Activated naive CD4-positive, alpha-beta T cell treated with anti-CD3 and anti-CD28 coated beads for 36 hours (primary cell): ENCODE results near the gene GLO1. TPM values are rescaled to one million over a fixed set of nuclear protein-coding genes. Genes with fewer than 3 reads are reported as not detected.

Source experiments
- CTCF ChIA-PET: fragments of 350-600 bp; sonication (Branson Sonifier 250); formaldehyde crosslinking; loops from one replicate; lab custom pipeline; 2021; ENCODE audit warnings: antibody characterized with exemption; lab: Charles Lee
- DNase-seq: peaks from one replicate; pipeline ENCODE4 v3.0.0-alpha.2; 2020
- H3K27ac Mint-ChIP-seq: one replicate; pipeline ENCODE4 v1.8.0; 2021; ENCODE audit warnings: mild to moderate bottlenecking, mixed read lengths
- H3K27me3 Mint-ChIP-seq: one replicate; pipeline ENCODE4 v1.8.0; 2021; ENCODE audit warnings: low read depth, mixed read lengths
- H3K36me3 Mint-ChIP-seq: one replicate; pipeline ENCODE4 v1.8.0; 2021; ENCODE audit warnings: low read depth, mixed read lengths
- H3K4me1 Mint-ChIP-seq: one replicate; pipeline ENCODE4 v1.8.0; 2021; ENCODE audit warnings: low read depth, mixed read lengths
- H3K4me3 Mint-ChIP-seq: one replicate; pipeline ENCODE4 v1.8.0; 2021; ENCODE audit warnings: mild to moderate bottlenecking, moderate library complexity, mixed read lengths
- H3K9me3 Mint-ChIP-seq: one replicate; pipeline ENCODE4 v1.8.0; 2021; ENCODE audit warnings: mixed read lengths
- intact Hi-C: fragments of 100-400 bp; cut with micrococcal nuclease; formaldehyde crosslinking; loops from one replicate; pipeline ENCODE4 v1.15.1; 2023
- total RNA-seq, 2 experiments: library from RNA; stranded (reverse); gene quantifications; one replicate each; pipeline ENCODE4 v1.2.3, GENCODE V29; 2021

Gene GLO1
- total RNA-seq, 2 experiments from 2014 or later, result 137 to 144 TPM

DNA sequence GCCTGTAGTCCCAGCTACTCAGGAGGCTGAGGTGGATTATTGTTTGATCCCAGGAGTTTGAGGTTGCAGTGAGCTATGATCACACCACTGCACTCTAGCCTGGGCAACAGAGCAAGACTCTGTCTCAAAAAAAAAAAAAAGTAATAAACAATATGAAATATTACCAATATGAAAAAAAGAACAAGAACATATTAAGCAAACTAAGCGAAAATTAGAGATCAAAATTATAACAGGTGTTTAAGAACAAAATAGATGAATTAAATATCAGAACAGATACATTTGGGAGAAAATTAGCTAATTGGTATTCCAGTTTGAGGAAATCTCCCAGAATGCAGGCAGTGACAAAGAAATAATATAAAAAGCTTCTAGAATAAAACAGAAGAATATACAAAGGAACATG is 23.3 kb downstream of the GLO1 start:
- Mint-ChIP-seq H3K9me3 (peaks cover 5% of the 10 kb centered on the region), H3K27ac (no peak overlapping the region), H3K36me3 (peaks cover 54% of the 10 kb centered on the region), H3K4me1 (peaks cover 32% of the 10 kb centered on the region), H3K4me3 (no peak overlapping the region), H3K27me3 (no peaks in the 10 kb centered on the region)
- CTCF ChIA-PET, result interaction anchor here (0.7 kb wide), 1 partner anchor 95 kb away, joined by 4 read pairs; no protein-coding TSS in a partner anchor
- DNase-seq, result no peak
- intact Hi-C loops, result loop anchor here (10.0 kb wide), 2 partner anchors 825 to 1165 kb away; no protein-coding TSS in a partner anchor

DNA sequence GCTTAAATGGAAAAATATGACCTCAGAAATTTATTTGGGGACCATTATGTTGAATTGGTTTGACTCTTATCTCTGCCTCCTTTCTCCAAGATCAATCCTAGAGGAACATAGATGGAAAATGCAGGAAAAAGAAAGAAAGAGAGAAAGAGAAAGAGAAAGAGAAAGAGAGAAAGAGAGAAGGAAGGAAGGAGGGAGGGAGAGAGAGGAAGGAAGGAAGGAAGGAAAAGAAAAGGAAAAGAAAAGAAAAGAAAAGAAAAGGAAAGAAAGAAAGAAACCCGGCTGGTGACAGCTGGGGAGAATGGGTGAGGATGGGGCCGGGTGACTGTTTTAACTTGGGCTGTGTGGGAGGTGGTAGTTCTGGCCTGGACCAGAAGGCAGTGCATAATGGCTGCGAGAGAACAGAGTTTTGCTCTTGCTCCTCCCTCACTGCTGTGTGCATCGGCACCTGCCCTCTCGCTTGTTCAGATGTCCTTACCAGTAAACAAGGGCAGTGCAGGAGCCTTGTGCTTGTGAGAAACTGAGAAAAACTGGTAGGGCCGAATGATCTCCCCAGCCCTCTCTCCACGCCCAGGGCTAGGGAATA is 24.7 kb downstream of the GLO1 start:
- H3K36me3 Mint-ChIP-seq, result peaks cover 60% of the 10 kb centered on the region
- no peak for DNase-seq
- no peak overlapping the region for H3K27ac Mint-ChIP-seq
- intact Hi-C loops, result loop anchor here (10.0 kb wide), 2 partner anchors 823 to 1163 kb away; no protein-coding TSS in a partner anchor
- no peak overlapping the region for H3K4me3 Mint-ChIP-seq
- peaks cover 9% of the 10 kb centered on the region for H3K9me3 Mint-ChIP-seq
- no peaks in the 10 kb centered on the region for H3K27me3 Mint-ChIP-seq
- CTCF ChIA-PET, result no interaction called here
- peaks cover 46% of the 10 kb centered on the region for H3K4me1 Mint-ChIP-seq

DNA sequence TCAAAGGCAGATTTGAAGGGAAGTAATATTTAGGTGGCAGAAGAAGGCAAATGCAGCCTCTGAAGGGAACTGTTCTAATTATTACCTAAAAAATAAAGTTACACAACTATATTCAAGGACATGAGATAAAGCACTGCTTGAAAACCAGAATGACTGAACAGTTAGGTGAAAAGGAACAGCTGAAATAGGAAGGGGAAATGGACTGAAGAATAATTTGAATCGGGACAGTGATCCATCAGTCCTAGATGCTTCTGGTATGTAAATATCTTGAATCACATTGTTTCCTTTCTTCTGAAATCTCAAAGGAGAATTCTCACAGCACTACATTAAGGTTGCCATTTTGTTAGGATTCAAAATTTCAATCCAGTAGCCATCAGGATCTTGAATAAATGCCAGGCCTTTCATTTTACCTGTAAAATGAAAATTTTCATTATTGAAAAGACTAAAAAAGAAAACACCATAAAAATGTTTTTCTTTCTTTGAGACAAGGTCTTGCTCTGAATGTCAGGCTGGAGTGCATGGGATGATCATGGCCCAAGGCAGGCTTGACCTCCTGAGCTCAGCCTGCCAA is 25.9 kb downstream of the GLO1 start:
- DNase-seq, result no peak
- H3K27me3 Mint-ChIP-seq, result no peaks in the 10 kb centered on the region
- peaks cover 9% of the 10 kb centered on the region for H3K9me3 Mint-ChIP-seq
- H3K36me3 Mint-ChIP-seq, result peaks cover 55% of the 10 kb centered on the region
- intact Hi-C loops, result loop anchor here (10.0 kb wide), 2 partner anchors 822 to 1162 kb away; no protein-coding TSS in a partner anchor
- H3K27ac Mint-ChIP-seq, result peak overlapping the region; percentile 65
- no peak overlapping the region for H3K4me3 Mint-ChIP-seq
- CTCF ChIA-PET, result interaction anchor here (1.0 kb wide), 1 partner anchor 831 kb away, joined by 3 read pairs; no protein-coding TSS in a partner anchor
- H3K4me1 Mint-ChIP-seq, result peaks cover 54% of the 10 kb centered on the region

DNA sequence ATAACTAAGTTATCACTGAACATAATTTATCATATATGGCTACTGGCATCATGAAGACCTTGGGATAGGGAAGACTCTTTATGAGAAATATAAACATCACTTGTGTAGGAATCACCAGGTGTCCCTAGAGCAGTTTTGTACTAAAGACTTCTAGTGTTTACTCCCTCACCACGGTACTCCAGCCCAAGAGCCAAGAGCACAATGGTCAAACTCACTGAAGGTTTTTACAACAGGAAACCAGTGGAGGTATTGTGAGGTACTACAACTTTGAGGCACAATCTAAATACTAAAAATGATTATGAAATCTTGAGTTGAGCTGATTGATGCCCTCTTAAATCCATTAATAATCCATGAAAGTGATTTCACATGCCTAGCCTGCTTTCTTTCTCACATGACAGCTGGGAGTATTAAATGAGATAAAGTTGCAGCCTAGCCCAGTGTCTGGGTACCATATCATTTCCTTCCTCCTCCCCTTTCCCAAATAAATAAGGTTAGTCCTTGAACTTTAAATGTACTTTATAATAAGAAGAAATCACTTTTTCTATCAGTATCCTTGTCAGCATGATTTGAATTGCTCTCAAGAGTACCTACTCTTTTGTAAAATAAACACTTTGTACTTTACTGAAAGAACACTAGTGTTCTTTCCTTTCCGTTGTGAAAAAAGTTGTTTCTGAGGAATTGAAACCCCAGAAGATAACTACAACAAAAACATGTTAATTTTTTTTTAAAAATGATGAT is 26.5 kb downstream of the GLO1 start:
- intact Hi-C loops, result loop anchor here (10.0 kb wide), 2 partner anchors 822 to 1162 kb away; no protein-coding TSS in a partner anchor
- CTCF ChIA-PET, result no interaction called here

DNA sequence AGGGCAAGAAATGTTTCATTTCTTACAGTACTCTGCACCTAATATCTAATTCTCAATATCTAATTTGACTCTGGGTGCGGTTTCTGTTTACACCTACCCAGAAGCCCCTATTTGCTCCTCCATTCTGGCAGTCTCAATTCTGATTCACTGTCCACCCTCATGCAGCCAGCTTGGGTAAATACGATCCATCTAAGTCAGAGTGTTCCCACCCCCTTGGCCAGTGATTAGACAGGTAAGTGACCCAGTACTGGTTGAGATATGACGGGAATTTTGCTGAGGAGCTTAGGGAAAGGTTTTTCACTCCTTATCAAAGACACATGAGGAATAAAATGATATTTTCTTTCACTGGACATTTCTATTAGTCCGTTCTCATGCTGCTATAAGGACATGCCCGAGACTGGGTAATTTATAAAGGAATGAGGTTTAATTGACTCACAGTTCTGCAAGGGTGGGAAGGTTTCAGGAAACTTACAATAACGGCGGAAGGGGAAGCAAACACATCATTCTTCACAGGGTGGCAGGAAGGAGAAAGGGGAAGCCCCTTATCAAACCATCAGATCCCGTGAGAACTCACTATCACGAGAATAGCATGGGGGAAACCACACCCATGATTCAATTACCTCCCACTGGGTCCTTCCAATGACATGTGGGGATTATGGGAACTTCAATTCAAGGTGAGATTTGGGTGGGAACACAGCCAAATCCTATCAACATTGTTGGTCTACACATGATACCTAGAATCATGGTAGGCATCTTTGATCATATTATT is 29.4 kb downstream of the GLO1 start:
- Mint-ChIP-seq H3K36me3 (peaks cover 41% of the 10 kb centered on the region), H3K4me3 (no peak overlapping the region), H3K27me3 (no peaks in the 10 kb centered on the region), H3K9me3 (peaks cover 9% of the 10 kb centered on the region), H3K27ac (peak overlapping the region; percentile 90), H3K4me1 (peaks cover 56% of the 10 kb centered on the region)
- CTCF ChIA-PET, result no interaction called here
- intact Hi-C loops, result loop anchor here (2.0 to 10.0 kb wide), 9 partner anchors 41 to 1159 kb away; partner anchors contain the start of genes DNAH8 and ZFAND3
- DNase-seq, result peak; percentile 70

More for the DNA sequence above, 26.5 kb downstream of the GLO1 start:
- Mint-ChIP-seq H3K4me3 (no peak overlapping the region), H3K36me3 (peaks cover 49% of the 10 kb centered on the region), H3K27ac (peak overlapping the region; percentile 65), H3K27me3 (no peaks in the 10 kb centered on the region), H3K9me3 (peaks cover 9% of the 10 kb centered on the region), H3K4me1 (peaks cover 56% of the 10 kb centered on the region)
- DNase-seq, result no peak

DNA sequence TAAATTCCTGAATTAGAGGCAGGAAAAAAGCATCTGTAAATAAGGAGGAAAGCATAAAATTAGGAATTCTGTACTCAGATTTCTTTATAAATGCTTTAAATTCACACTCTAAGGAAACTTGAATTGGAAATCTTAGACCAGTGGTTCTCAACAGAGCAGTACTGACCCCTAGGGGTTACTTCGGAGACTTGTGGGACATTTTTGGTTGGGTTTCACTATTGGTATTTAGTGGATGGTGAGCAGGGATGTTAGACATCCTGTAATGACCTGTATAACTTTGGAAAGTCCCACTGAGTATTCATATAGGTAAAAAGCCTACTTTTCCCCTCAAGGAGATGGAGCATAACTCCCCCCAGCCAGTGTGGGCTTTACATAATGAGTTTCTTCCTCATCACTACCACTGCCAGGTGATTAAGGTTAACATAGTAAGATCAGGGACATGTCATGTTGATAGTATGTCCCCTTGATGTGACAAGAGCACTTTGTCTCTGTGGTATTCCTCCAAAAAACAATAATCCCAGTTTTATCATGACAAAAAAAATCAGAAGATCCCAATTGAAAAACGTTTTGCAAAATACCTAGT is 31.0 kb downstream of the GLO1 start:
- CTCF ChIA-PET, result interaction anchor here (0.6 kb wide), 1 partner anchor 14 kb away, joined by 3 read pairs; no protein-coding TSS in a partner anchor
- Mint-ChIP-seq H3K27ac (peak overlapping the region; percentile 66), H3K4me3 (no peak overlapping the region)

DNA sequence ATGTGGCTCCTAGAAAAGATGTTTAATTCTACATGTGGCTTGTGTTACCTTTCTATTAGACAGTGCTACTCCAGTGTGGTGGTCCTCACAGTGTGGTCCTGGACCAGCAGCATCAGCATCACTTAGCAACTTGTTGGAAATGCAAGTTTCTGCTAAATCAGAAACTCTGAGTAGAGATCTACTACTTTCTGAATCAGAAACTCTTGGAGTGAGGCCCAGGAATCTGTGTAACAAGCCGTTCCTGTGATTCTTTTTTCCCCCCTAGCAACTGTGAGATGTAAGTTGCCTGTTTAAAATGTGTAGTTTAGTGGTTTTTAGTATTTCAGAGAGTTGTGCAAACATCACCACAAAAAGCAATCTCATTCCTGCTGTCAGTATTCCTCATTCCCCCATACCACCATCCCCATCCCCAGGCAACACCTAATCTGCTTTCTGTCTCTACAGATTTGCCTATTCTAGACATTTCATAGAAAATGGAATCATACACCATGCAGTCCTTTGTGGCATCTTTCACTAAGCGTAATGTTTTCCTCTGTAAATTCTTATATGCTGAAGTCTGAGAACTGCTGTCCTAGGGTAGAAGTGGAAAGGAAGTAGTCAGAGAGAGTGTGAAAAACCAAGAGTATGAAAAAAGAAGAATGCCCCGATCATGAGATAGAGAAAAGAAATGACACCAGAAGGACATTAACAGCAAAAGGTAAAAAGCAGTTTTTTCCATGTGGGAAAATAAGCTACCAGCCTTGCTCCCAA is 44.4 kb downstream of the GLO1 start:
- Mint-ChIP-seq H3K27me3 (no peaks in the 10 kb centered on the region), H3K36me3 (no peaks in the 10 kb centered on the region), H3K4me3 (no peak overlapping the region), H3K9me3 (no peaks in the 10 kb centered on the region), H3K27ac (no peak overlapping the region), H3K4me1 (peaks cover 4% of the 10 kb centered on the region)
- DNase-seq, result no peak
- CTCF ChIA-PET, result no interaction called here
- intact Hi-C loops, result no loop called here

More for the DNA sequence above, 31.0 kb downstream of the GLO1 start:
- H3K36me3 Mint-ChIP-seq, result peaks cover 31% of the 10 kb centered on the region
- intact Hi-C loops, result loop anchor here (1.0 to 10.0 kb wide), 14 partner anchors 31 to 1157 kb away; partner anchors contain the start of genes BTBD9, DNAH8, GLO1 and ZFAND3
- peak; percentile 56 for DNase-seq
- peaks cover 45% of the 10 kb centered on the region for H3K4me1 Mint-ChIP-seq
- peaks cover 9% of the 10 kb centered on the region for H3K9me3 Mint-ChIP-seq
- no peaks in the 10 kb centered on the region for H3K27me3 Mint-ChIP-seq

DNA sequence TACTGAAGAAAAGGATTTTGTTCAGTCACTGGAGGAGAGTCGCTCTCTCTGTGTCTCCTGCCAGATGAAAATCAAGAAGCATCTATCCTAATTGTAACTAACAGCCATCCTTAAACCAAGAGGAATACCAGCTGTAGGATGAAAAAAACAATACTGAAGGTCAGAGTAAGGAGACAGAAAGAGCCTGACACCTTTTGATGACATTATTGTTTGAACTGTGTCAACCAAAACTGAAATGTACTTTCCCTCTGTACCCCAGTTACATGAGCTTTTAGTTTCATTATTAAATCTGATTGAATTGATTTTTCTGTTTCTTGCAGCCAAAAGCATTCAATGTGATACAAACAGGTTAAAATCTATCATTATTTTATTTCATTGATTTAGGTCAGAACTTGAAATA is 46.0 kb downstream of the GLO1 start:
- no peaks in the 10 kb centered on the region for H3K9me3 Mint-ChIP-seq
- DNase-seq, result no peak
- CTCF ChIA-PET, result no interaction called here
- H3K27ac Mint-ChIP-seq, result no peak overlapping the region
- intact Hi-C loops, result no loop called here
- no peaks in the 10 kb centered on the region for H3K27me3 Mint-ChIP-seq
- H3K4me1 Mint-ChIP-seq, result peaks cover 4% of the 10 kb centered on the region
- H3K4me3 Mint-ChIP-seq, result no peak overlapping the region
- no peaks in the 10 kb centered on the region for H3K36me3 Mint-ChIP-seq

DNA sequence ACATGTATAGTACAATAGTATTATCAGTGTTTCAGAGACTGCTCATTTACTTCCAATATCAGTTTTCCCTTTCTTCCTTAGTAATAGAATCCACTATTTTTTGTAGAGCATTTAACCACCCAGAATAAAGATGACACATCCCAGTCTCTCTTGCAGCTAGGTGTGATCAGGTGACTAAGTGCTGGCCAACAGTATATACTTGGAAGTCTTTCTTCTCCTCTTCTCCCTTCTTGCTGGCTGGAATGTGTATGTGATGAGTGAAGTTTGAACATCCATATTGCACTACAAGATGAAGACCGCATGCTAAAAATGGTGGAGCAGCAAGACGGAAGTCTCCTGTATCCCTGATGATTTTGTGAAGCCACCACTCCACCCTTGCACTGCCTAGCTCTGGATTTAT is 48.7 kb downstream of the GLO1 start:
- H3K36me3 Mint-ChIP-seq, result peaks cover 5% of the 10 kb centered on the region
- no peak for DNase-seq
- CTCF ChIA-PET, result no interaction called here
- no peak overlapping the region for H3K27ac Mint-ChIP-seq
- peaks cover 4% of the 10 kb centered on the region for H3K4me1 Mint-ChIP-seq
- peaks cover 5% of the 10 kb centered on the region for H3K9me3 Mint-ChIP-seq
- H3K27me3 Mint-ChIP-seq, result no peaks in the 10 kb centered on the region
- intact Hi-C loops, result no loop called here
- H3K4me3 Mint-ChIP-seq, result no peak overlapping the region

DNA sequence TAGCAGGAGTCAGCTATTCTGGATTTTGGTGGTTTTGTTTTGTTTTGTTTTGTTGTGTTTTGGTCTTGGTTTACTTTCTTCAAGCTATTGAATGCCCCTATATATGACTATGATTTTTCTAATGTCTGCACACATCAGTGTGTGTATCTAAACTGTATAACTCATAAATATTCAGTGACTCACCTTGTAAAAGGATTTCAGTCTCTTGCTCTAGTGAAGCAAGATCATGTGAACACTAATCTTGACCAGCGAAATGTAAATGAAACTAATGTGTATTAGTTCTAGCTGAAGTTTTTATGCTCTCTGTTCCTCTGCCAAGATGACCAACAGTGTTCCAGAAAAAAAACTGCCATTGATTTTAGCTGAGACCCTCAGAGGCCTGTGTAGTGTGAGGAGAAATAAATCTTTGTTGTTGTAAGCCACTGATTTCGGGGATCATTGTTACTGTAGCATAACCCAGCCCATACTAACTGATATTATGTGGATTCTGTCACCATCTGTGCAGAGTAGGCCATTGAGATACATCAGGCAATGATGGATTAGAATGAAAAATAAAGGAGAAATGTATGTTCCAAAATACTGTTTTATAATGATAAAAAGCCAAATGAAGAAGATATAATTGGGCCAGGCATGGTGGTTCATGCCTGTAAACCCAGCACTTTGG is 51.7 kb downstream of the GLO1 start:
- Mint-ChIP-seq H3K27me3 (no peaks in the 10 kb centered on the region), H3K27ac (no peak overlapping the region), H3K4me1 (no peaks in the 10 kb centered on the region), H3K9me3 (peaks cover 5% of the 10 kb centered on the region), H3K4me3 (no peak overlapping the region), H3K36me3 (peaks cover 5% of the 10 kb centered on the region)
- DNase-seq, result no peak
- CTCF ChIA-PET, result interaction anchor here (0.6 kb wide), 1 partner anchor 456 kb away, joined by 3 read pairs; no protein-coding TSS in a partner anchor
- intact Hi-C loops, result no loop called here
